Upper lobe of left lung (tissue), 6 donors: ENCODE measurements around the gene TENM3. TPM values are rescaled to one million over a fixed set of nuclear protein-coding genes. Genes with fewer than 3 reads are reported as not detected.
A peak's percentile ranks its signal among the peaks of the same experiment; 100 is the strongest.

Experiments used
- ATAC-seq, 2 donors: fragments of 200-7000 bp; cut with Tn5 transposase; one replicate each; pipeline ENCODE4 v1.9.1; 2022; ENCODE audit warnings: mild to moderate bottlenecking in 2 of 2, moderate library complexity in 2 of 2; ENCODE audit not compliant: low FRiP score in 2 of 2
- DNase-seq, 2 donors: peaks; one replicate each; pipeline ENCODE4 v3.0.0-alpha.2; 2019 to 2020
- H3K27ac ChIP-seq, 4 donors: fragments of 200-600 bp; sonication (generic); one replicate each; pipeline ENCODE4 v1.5.1; 2016 to 2019
- H3K27me3 ChIP-seq, 4 donors: fragments of 200-600 bp; sonication (generic); one replicate each; pipeline ENCODE4 v1.5.1; 2017 to 2019
- H3K36me3 ChIP-seq, 4 donors: fragments of 200-600 bp; sonication (generic); one replicate each; pipeline ENCODE4 v1.5.1; 2016 to 2019
- H3K4me1 ChIP-seq, 4 donors: fragments of 200-600 bp; sonication (generic); one replicate each; pipeline ENCODE4 v1.5.1; 2018 to 2019
- H3K4me3 ChIP-seq, 4 donors: fragments of 200-600 bp; sonication (generic); one replicate each; pipeline ENCODE4 v1.5.1; 2017 to 2019; ENCODE audit warnings: mild to moderate bottlenecking in 2 of 4, moderate library complexity in 1 of 4
- H3K9me3 ChIP-seq, 4 donors: fragments of 200-600 bp; sonication (generic); one replicate each; pipeline ENCODE4 v1.5.1; 2018 to 2019
- CTCF ChIP-seq, 6 experiments: fragments of 450-650 bp in 4 of 6; fragments of 200-600 bp in 2 of 6; sonication (generic) in 2 of 6; IDR thresholded peaks; one replicate each; pipeline ENCODE4 v1.5.1; 2016 to 2019; ENCODE audit warnings: antibody characterized with exemption in 6 of 6
- EP300 ChIP-seq, 4 donors: sonication (generic); formaldehyde crosslinking; IDR thresholded peaks; one replicate each; pipeline ENCODE4 v1.5.1; 2017; ENCODE audit warnings: antibody characterized with exemption in 4 of 4, control low read depth in 2 of 4
- POLR2A ChIP-seq, 4 donors: fragments of 450-650 bp; IDR thresholded peaks; one replicate each; pipeline ENCODE4 v1.5.1; 2016 to 2017; ENCODE audit warnings: antibody characterized with exemption in 4 of 4, mild to moderate bottlenecking in 2 of 4
- POLR2AphosphoS5 ChIP-seq, 2 donors: sonication (generic); formaldehyde crosslinking; IDR thresholded peaks; one replicate each; pipeline ENCODE4 v1.5.1; 2017; ENCODE audit warnings: antibody characterized with exemption in 2 of 2
- WGBS, 2 donors: methylation state at CpG; one replicate each; pipeline ENCODE4 v1.1.5; 2017 to 2018; 5-methylcytosine and 5-hydroxymethylcytosine counted together
- total RNA-seq, 6 donors: library from RNA; depleted of rRNA in 4 of 6; stranded (reverse); fragments of >200 nt in 4 of 6; gene quantifications; one replicate each; pipeline versions ENCODE4 v1.1.0 to v1.2.1, GENCODE V29; 2016 to 2021
- donor health status: DM: no; HTN: no; CAD: no; lungs with moderate emphysema.
- donor health status: DM: no; HTN: yes; CAD: no; lungs with severe emphysema.

TENM3 gene
- total RNA-seq, 6 donors from 2014 or later = 0.33 to 7.1 (median 1.1) TPM

- TF ChIP-seq EP300 (IDR thresholded peaks at IDR 0.05) = no peak
- TF ChIP-seq CTCF (IDR thresholded peaks at IDR 0.05) = no peak
- no peak for TF ChIP-seq POLR2A (IDR thresholded peaks at IDR 0.05)
- TF ChIP-seq POLR2AphosphoS5 (IDR thresholded peaks at IDR 0.05) = no peak
- no peak for DNase-seq
- H3K36me3 ChIP-seq = no peaks in the 10 kb centered on the region
- no peaks in the 10 kb centered on the region for H3K9me3 ChIP-seq
- ATAC-seq = no peak
- no peaks in the 10 kb centered on the region for H3K27me3 ChIP-seq
- 75 to 76% methylated on average over 1 of the region's 1 CpG for WGBS, 2 donors
- H3K4me1 ChIP-seq = no peaks in the 10 kb centered on the region
- H3K27ac ChIP-seq = no peak overlapping the region
- H3K4me3 ChIP-seq = no peak overlapping the region
These were observed 222.8 kb downstream of the TENM3 start for GRCh38 chr4:182465979-182466378.

GRCh38 chr4:182470215-182470614 lies 227.0 kb downstream of the TENM3 start:
- ATAC-seq = no peak
- H3K36me3 ChIP-seq = no peaks in the 10 kb centered on the region
- no peaks in the 10 kb centered on the region for H3K4me1 ChIP-seq
- DNase-seq = no peak
- H3K27me3 ChIP-seq = no peaks in the 10 kb centered on the region
- H3K4me3 ChIP-seq = no peak overlapping the region
- TF ChIP-seq POLR2A (IDR thresholded peaks at IDR 0.05) (no peak), EP300 (IDR thresholded peaks at IDR 0.05) (no peak), POLR2AphosphoS5 (IDR thresholded peaks at IDR 0.05) (no peak), CTCF (IDR thresholded peaks at IDR 0.05) (no peak)
- 76 to 79% methylated on average over 2 of the region's 2 CpGs for WGBS, 2 donors
- H3K9me3 ChIP-seq = peaks cover 0 to 3% (median 0%) of the 10 kb centered on the region in 4 donors
- H3K27ac ChIP-seq = no peak overlapping the region

- Histone ChIP-seq H3K4me1 (no peaks in the 10 kb centered on the region), H3K4me3 (no peak overlapping the region), H3K9me3 (peaks cover 0 to 3% (median 0%) of the 10 kb centered on the region in 4 donors), H3K36me3 (no peaks in the 10 kb centered on the region), H3K27ac (no peak overlapping the region), H3K27me3 (no peaks in the 10 kb centered on the region)
- 58 to 74% methylated on average over 2 of the region's 2 CpGs for WGBS, 2 donors
- TF ChIP-seq POLR2A (IDR thresholded peaks at IDR 0.05) (no peak), POLR2AphosphoS5 (IDR thresholded peaks at IDR 0.05) (no peak), CTCF (IDR thresholded peaks at IDR 0.05) (no peak), EP300 (IDR thresholded peaks at IDR 0.05) (no peak)
- ATAC-seq = no peak
- DNase-seq = no peak
These were observed 232.3 kb downstream of the TENM3 start for GRCh38 chr4:182475539-182475938.

- H3K36me3 ChIP-seq = no peaks in the 10 kb centered on the region
- H3K9me3 ChIP-seq = no peaks in the 10 kb centered on the region
- DNase-seq = no peak
- H3K27me3 ChIP-seq = no peaks in the 10 kb centered on the region
- TF ChIP-seq POLR2AphosphoS5 (IDR thresholded peaks at IDR 0.05) (no peak), CTCF (IDR thresholded peaks at IDR 0.05) (peak in 3 of 6 experiments; percentile 29 to 50 (median 34))
- ATAC-seq = peak in 1 of 2 donors; percentile 53
- H3K27ac ChIP-seq = no peak overlapping the region
- 0 to 2% methylated on average over 1 of the region's 1 CpG for WGBS, 2 donors
- H3K4me1 ChIP-seq = no peaks in the 10 kb centered on the region
- H3K4me3 ChIP-seq = no peak overlapping the region
These were observed 235.3 kb downstream of the TENM3 start for GRCh38 chr4:182478475-182478874.

GRCh38 chr4:182483685-182484084 lies 240.5 kb downstream of the TENM3 start:
- Histone ChIP-seq H3K36me3 (no peaks in the 10 kb centered on the region), H3K4me3 (no peak overlapping the region), H3K27ac (no peak overlapping the region), H3K4me1 (no peaks in the 10 kb centered on the region), H3K27me3 (no peaks in the 10 kb centered on the region), H3K9me3 (no peaks in the 10 kb centered on the region)
- 72 to 91% methylated on average over 6 of the region's 6 CpGs for WGBS, 2 donors
- DNase-seq (no peak), ATAC-seq (no peak)
- TF ChIP-seq POLR2A (IDR thresholded peaks at IDR 0.05) (no peak), CTCF (IDR thresholded peaks at IDR 0.05) (no peak), POLR2AphosphoS5 (IDR thresholded peaks at IDR 0.05) (no peak), EP300 (IDR thresholded peaks at IDR 0.05) (no peak)
